Activated CD4-positive, alpha-beta T cell treated with anti-CD3 and anti-CD28 coated beads, Interleukin-2, Interleukin-4, amounts not matched to agents 100 ng/mL and 50 ng/mL, durations not matched to agents 16 hours and 8 hours (primary cell): ENCODE data around the gene SLMAP.

Experiments
- DNase-seq: peaks from one replicate; pipeline ENCODE4 v3.0.0-alpha.2; 2020; ENCODE audit warnings: low spot score

The SLMAP gene

DNA sequence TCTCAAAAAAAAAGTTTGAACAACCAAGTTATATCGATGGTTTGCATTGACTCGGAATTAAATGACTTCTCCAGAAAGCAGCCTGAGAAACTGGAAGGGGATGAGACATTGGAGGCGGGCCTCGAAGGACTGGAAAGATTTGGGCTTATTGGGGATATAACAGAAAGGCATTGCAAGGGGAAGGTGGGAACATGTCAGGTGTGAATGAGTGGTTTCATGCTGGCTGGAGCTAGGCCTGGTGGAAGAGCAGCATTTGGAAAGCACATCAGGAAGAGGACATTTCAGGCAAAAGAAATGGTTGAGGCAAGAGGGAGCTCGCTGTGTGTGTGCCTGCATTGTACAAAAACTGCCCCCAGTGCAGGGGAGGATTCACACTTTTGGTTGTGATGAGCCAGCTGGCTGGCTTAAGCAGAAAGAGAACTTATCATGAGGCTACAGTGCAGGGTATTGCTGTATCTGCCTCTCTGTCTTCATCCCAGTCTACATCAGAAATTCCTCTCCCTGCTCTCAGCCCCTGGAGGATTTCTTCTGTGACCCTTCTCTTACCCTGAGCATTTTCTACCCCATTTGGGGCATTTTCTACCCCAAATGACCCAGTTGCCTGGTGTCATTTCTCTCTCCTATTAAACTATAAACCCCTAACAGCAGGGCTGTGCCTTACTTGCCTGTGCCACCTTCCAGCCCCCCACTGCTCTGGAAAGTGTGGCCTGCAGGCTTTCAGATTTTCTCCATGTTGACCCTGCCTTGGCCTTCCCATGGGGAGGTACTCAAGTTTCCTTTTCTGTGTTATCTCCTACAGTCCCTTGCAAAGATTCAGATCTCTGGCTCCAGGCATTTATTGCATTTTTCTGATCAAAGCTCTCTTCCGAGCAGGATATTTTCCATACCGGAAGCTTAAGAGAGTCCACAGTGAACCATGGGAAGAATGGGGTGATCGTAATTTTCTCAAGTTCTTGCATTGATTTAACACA is 187.7 kb downstream of the SLMAP start:
- no peak for DNase-seq

DNA sequence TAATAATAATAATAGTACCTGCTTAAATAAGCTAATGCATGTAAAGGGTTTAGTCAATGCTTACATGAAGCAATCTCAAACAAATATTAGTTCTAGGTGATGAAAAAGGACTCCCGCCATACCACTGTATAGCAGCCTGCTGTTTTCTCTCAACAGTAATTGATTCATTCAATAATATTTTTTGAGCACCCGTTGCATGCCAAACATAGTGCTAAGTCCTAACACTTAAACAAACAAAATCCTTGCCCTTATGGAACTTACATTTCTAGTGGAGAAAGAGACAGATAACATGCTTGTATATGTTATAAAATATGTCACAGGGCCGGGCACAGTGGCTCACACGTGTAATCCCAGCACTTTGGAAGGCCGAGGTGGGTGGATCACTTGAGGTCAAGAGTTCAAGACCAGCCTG is 190.9 kb downstream of the SLMAP start:
- DNase-seq, result no peak

DNA sequence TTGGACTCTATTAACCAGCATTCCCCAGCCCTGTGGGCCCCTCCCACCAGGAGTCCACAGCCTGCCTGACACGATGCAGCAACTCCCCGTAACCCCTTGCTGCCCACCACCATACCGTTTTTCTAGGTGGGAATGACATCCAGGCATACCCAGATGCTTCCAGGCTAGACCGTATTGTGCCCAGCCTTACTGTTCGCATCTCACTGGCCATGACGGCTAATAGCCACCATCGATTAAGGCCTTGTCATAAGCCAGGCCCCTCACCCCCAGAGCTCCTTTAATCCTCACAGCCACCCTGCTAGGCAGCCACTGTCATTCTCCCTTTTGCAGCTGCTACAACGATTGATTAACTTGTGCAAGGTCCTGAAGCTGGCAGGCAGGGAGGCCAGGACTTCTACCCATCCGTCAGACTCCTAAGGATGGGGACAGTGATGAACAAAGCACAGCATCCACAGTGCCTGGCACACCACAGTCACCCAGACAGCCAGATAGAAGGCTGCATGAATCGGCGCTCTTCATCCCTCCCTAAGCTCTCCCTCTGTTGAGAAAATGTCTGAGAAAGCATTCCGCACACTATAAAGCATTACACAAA is 192.1 kb downstream of the SLMAP start:
- DNase-seq, result no peak

DNA sequence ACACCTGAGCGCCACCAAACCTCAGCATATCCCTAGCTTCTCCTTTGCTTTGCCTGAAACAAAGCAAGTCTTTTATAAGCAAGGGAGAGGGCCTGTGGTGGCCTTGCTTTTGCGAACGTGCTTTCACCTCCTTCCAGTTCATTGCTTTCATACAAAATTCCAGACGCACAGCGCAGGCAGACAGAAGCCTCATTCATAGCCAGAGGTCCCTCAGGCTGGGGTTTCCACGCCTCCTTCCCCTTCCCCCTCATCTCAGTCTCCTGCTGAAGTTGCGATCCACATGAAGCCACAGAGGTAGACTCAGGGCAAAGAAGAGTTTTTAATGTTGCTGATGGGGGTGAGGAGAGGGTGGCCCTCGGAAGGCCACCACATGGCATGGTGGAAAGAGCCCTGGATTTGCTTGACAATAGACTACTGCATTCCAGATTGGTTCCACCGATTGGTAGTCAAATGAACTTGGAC is 192.7 kb downstream of the SLMAP start:
- no peak for DNase-seq

DNA sequence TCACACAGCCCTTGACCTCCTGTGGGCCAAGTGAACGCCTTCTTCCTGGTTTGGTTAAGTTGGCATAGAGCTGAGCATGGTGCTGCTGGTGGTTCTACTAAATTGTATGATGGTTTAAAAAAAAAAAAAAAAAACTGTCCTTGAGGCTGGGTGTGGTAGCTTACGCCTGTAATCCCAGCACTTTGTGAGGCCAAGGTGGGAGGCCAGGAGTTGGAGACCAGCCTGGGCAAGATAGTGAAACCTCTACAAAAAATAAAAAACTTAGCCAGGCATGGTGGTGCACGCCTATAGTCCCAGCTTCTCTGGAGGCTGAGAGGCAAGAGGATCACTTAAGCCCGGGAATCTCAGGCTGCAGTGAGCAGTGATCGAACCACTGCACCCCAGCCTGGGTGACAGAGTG is 193.2 kb downstream of the SLMAP start:
- no peak for DNase-seq

DNA sequence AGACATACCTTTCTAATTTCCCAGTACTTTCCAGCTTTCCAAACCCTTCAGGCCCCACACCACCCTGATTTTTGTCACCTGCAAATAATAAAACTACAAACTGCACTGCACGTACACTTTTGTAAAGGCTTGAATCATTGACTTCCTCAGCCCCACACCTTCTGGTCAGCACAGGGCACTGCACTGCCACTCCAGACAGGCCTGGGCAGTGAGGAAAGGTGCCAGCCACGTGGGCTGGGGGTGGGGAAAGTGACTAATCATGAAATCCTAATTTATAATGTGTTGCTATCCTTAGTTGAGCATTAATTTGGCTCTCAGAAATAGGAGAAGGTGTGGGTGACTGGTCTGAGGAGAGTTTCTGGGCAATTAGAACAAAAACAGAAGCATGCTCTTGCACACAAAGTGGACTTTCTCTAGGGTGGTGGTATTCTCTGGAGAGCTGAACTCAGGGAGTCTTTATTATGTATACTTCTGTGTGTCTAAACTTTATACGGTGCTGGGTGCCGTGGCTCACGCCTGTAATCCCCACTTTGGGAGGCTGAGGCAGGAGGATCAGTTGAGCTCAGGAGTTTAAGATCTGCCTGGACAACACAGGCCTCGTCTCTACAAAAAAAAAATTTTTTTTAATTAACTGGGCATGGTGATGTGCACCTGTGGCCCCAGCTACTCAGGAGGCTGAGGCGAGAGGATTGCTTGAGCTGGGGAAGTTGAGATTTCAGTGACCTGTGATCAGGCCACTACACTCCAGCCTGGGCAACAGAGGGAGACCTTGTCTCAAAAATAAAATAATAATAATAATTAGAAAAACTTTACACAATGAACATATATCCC is 193.9 kb downstream of the SLMAP start:
- DNase-seq, result no peak

DNA sequence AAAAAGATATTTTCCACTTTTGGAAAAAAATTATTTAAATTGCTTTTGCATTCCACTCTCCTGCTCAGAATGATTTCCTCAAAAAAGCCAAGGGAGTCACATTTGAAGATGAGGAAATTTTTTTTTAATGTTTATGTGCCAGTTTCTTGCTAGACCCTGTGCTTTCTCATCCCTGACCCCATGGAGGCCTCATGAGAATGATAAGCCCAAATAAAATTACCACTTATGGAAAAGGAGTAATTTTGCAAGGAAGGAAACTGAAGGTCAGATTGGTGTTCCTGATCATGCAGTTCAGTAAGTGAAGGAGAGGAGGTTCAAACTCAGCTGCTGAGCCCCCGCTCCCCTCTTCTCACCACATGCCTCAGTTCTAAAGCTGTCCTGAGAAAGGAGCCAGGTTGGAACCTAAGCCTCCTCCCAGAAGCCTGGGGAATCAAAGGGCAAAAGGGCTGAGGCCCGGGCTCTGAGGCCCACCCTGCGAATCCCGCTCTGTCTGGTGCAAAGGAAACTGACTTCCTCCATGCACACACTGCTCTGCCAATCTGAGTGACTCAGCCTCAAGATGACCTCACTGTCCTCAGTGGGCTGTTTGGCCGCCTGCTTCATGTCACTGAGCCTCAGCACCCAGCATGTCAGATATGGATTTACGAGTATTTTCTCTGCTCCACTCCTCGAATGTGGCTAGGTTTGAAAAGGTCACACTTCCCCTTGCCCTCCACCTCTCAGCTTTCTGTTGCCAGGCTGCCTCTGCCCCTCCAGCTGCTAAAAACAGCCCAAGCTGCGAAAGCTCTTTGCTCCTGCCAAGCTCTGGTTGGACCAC is 195.2 kb downstream of the SLMAP start:
- no peak for DNase-seq

DNA sequence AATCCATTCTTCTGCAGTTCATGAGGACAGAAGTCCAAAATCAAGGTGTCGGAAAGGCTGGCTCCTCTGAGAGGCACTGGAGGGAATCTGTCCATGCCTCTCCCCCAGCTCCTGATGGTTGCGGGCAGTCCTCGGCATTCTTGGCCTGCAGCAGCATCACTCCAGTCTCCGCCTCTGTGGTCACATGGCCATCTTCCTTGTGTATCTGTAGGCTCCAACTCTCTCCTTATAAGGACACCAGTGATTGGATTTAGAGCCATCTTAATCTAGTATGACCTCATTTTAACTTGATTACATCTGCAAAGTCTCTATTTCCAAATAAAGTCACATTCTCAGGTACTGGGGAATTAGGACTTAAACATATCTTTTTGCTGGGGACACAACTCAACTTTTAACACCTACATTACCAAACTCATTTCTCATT is 196.1 kb downstream of the SLMAP start:
- DNase-seq, result no peak

DNA sequence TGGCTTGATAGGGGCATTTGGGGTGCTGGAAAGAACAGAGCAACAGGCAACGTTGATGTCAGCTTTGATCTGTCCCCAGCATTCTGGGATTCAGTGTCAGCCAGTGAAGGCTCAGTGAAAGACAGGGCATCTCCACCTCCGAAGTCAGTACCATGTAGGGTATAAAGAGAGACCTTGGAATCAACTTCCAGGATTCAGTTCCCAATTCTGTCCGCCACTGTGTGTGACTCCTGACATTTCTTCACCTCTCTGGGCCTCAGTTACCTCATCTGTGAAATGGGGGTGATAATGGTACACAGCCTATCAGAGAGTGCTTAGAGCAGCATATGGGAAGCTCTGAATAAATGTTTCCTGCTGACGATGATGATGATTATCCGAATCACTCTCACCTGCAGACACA is 196.5 kb downstream of the SLMAP start:
- no peak for DNase-seq

DNA sequence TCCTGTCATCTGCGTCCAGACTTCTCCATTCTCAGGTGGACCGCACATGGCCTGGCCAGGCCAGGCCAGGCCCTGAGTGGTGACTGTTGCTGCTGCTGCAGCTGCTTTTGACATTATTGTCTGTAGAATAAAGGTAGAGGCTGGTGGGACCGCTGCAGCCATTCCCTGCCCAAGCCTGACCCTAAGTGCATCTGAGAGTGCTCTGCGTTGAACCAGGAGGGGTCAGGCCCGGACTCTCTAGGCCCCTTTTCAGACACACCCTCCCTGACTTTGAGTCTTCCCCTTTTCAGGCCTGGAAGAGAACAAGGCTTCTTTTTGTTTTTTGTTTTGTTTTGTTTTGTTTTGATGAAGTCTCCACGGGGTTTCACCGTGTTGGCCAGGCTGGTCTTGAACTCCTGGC is 197.5 kb downstream of the SLMAP start:
- DNase-seq, result no peak

DNA sequence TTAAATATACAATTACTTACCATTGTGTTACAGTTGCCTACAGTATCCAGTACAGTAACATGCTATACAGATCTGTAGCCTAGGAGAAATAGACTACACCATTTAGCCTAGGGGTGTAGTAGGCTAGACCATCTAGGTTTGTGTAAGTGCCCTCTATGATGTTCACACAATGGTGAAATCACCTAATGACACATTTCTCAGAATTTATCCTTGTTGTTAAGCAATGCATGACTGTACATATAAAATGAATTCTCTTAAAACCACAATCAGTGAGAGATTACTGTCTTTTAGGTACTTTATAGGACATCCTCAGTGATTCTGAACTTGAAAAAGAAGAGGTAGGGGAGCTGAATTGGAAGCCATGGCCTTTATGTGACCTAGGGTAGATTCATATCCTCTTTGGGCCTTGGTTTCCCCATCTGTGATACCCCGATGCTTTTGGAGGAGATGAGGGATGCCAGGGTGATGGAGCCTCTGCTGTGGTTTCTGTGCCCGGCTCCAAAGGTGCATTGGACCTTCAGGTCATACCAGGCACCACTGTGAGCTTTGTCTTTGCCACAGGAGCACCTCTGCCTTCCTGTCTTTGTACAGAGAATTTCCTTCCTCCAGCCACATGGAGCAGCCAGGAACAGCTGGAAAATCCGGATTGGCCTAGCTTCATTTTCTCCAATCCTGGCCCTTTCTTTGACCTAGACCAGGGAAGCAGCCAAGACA is 200.2 kb downstream of the SLMAP start:
- DNase-seq, result peak; percentile 51

DNA sequence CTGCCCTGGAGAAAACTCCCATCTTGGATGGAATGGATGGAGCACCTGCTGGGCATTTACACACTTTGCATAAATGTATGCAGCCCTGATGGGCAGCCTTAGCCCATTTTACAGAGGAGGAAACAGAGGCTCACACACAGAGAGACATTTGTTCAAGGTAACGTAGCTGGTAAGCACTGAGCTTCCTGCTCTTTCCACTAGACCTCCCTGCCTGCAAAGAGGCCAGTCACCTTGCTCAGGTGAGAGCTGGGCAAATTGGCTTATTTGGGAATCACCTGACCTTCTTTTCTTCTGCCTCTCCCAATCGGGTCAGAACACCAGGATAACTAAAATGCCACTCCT is 200.7 kb downstream of the SLMAP start:
- no peak for DNase-seq

DNA sequence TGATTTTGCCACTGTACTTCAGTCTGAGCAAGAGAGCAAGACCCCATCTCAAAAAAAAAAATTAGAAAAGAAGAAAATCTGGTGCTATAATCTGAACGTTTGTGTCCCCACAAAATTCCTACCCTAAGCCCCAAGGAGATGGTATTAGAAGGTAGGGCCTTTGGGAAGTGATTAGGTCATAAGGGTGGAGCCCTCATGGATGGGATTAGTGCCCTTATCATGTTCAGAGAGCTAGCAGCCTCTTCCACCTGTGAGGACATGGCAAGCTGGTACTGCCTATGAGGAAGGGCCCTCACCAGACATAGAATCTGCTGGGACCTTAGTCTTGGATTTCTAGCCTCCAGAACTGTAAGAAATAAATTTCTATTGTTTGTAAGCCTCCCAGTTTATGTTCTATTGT is 201.7 kb downstream of the SLMAP start:
- DNase-seq, result no peak

DNA sequence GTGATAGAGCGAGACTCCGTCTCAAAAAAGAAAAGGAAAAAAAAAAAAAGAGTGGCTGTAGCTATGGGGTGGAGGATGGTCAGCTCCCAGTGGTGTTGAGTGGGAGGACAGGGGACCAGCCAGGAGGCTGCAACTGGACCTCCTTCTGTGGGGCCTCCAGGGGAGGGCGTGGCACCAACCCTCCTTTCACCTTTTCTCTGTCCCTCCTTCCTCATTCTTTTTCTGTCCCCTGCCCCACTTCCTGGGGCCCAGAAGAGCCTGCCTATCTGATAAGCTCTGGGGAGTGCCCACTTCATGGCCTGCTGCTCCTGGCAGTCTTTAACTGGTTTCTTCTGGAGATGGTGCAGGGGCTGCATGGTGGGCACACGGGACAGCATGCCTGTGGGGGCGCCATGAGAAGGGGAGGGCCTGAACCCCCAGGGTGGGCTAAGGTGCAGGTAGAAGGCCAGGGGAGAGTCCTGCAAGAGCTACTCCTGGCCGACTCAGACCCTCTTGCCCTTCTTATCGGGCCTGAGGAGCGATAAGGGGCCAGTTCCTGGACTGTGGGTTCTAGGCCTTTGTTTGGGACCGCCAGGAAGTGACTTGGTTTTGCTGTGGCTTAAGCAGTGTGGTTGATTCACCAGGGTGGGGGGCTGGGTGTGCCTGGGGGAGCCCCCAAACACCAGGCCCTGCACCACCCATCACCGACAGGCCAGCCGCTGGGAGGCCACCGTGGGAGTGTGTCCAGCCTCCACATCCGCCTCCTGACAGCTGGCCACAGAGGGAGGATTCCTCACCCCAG is 202.7 kb downstream of the SLMAP start:
- no peak for DNase-seq

DNA sequence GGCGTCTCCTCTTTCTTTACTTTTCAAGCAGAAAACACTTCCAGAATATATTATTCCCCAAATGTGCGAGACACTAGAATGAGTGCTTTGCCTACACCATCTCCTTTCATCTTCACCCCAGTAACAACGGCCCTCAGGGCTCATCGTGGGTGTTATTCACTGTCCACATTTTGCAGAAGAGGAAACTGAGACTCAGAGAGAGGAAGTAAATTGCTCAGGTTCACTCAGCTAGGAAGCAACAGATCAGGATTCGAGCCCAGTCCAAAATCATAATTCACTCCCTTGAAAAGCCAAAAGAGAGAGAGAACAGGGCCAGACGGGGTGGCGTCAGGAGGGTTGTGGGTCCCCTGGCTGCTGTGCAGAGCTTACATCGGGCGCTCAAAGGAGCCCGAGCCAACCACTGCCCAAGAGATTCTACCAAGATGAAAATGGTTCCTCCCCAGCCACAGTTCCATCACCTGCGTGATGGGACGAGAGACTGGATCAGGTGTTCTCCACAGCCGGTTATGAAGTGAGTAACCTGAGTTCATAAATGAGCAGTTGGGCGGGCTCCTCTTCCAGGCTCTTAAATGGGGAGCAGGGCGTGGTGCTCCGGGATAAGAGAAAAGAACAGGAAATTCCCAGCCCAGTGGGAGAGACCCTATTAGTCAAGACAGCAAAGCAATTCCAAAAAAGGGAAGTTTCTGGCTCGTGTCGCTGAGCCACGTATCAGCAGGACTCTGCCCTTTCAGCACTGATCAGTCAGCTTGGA is 203.5 kb downstream of the SLMAP start:
- DNase-seq, result no peak

DNA sequence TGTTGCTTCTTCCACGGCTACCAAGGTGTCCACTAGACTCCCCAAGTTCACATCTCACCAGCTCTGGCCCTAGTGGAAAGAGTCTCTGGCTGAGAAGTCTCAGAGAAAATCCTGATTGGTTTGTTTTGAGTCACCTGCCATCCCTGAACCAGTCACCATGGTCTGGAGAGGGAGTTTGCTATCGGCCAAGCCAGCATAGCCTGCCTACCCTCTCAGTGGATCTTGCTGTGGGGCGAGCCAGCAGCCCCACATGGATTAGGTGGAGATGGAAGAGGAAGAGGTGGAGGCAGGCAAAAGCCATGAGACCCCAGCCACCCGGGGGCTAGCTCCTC is 204.0 kb downstream of the SLMAP start:
- no peak for DNase-seq

DNA sequence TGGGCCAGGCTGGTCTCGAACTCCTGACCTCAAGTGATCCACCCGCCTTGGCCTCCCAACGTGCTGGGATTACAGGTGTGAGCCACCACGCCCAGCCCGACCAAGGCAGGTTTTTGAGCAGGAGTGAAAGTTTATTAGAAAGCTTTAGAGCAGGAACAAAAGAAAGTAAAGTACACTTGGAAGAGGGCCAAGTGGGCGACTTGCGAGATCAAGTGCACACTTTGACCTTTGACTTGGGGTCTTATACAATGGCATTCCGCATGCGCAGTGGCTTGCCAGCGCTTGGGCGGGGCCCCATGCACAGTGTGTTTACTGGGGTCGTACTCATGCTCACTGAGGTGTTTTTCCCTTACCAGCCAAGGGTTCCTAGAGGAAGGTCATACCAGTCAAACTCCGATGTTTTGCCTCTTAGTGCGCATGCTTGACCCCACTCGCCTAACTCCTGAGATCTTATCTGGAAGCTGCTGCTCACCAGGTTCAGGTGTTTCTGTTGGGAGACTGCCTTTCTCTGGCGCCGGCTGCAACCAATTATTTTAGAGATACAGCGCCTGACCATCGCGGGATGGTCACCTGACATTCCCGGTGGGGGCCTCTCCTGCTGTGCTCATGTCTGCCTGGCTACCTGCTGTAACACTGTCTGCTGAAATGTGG is 205.2 kb downstream of the SLMAP start:
- DNase-seq, result no peak

DNA sequence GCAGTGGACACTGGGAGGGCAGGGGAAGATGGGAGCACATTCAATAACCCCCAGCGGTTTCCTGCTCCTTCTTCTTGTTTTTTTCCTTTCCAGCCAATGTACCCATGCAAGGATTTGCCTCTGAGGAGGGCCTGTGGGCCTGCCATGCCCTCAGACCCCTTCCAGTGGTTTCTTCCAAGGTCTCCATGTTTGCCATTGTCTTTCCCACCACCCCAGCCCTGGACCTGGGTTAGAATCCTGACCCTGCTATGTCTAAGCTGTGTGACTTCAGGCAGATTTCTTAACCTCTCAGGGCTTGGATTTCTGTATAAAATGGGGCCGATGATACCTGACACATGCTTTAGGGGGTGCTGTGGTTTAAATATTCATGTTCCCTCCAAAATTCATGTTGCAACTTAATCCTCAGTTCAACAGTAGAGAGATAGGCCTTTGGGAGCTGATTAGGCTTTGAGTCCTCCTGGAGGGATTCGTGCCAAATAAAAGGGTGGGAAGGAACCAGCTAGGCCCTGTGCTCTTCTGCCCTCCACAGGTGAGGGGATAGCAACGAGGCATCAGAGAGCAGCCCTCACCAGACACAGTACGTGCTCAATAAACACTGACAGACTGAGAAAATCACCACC is 205.8 kb downstream of the SLMAP start:
- peak; percentile 17 for DNase-seq

DNA sequence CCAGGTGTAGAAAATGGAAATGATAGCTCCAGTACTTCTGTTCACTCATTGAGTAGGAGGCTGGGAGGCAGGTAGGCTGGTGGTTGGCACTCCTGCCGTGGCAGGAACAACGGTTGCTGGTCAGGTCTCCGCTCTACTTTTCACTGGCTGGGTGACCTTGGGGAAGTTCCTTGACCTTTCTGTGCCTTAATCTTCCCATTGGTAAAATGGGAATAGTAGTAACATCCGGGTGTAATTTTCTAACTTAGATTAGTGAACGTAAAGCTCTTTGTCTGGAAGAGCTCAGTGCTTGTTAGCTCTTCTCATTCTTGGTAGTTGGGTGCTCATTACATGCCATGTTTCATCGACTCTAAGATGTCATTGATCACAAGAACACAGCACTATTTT is 206.3 kb downstream of the SLMAP start:
- no peak for DNase-seq
